ENCODE results near the gene TCF21.

TCF21 gene

GRCh38 chr6:133855276-133855990, 33.5 kb upstream of the TCF21 start:
- Histone ChIP-seq H3K27me3 (ENCODE audit: insufficient read depth, low read length, poor library complexity, severe bottlenecking) (no peaks in the 10 kb centered on the region), H3K9me3 (ENCODE audit: insufficient read depth, low read depth, low read length) (no peaks in the 10 kb centered on the region), H4K20me1 (ENCODE audit: insufficient read depth, low read length, poor library complexity, severe bottlenecking) (no peaks in the 10 kb centered on the region), H3K79me2 (ENCODE audit: insufficient read depth, low read length) (no peaks in the 10 kb centered on the region), H3K4me2 (ENCODE audit: low read depth, low read length, poor library complexity, severe bottlenecking) (no peak overlapping the region), H3F3A (ENCODE audit: low read depth) (no peaks in the 10 kb centered on the region), H3K36me3 (ENCODE audit: insufficient read depth, low read length) (no peaks in the 10 kb centered on the region), H3K9ac (ENCODE audit: low read depth, low read length, poor library complexity, severe bottlenecking) (no peak overlapping the region), H3K4me3 (ENCODE audit: low read length, poor library complexity, severe bottlenecking) (no peak overlapping the region), H3K4me1 (ENCODE audit: insufficient read depth, low read length, poor library complexity, severe bottlenecking) (no peaks in the 10 kb centered on the region), H2AFZ (ENCODE audit: low read length) (no peak overlapping the region), H3K9me2 (replicated peaks; ENCODE audit: low read depth, low read length) (no peaks in the 10 kb centered on the region)
- TF ChIP-seq EZH2phosphoT487 (IDR thresholded peaks at IDR 0.05; ENCODE audit: borderline replicate concordance): no peak
- TF ChIP-seq, protein P1, sequence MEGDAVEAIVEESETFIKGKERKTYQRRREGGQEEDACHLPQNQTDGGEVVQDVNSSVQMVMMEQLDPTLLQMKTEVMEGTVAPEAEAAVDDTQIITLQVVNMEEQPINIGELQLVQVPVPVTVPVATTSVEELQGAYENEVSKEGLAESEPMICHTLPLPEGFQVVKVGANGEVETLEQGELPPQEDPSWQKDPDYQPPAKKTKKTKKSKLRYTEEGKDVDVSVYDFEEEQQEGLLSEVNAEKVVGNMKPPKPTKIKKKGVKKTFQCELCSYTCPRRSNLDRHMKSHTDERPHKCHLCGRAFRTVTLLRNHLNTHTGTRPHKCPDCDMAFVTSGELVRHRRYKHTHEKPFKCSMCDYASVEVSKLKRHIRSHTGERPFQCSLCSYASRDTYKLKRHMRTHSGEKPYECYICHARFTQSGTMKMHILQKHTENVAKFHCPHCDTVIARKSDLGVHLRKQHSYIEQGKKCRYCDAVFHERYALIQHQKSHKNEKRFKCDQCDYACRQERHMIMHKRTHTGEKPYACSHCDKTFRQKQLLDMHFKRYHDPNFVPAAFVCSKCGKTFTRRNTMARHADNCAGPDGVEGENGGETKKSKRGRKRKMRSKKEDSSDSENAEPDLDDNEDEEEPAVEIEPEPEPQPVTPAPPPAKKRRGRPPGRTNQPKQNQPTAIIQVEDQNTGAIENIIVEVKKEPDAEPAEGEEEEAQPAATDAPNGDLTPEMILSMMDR (conservative IDR thresholded peaks at IDR 0.05; ENCODE audit: low read length): no peak

GRCh38 chr6:133855991-133856370, 32.9 kb upstream of the TCF21 start:
- TF ChIP-seq EZH2phosphoT487 (IDR thresholded peaks at IDR 0.05; ENCODE audit: borderline replicate concordance): no peak
- TF ChIP-seq, protein P1 (conservative IDR thresholded peaks at IDR 0.05; ENCODE audit: low read length): no peak
- Histone ChIP-seq H3F3A (ENCODE audit: low read depth) (no peaks in the 10 kb centered on the region), H3K4me1 (ENCODE audit: insufficient read depth, low read length, poor library complexity, severe bottlenecking) (no peaks in the 10 kb centered on the region), H3K36me3 (ENCODE audit: insufficient read depth, low read length) (no peaks in the 10 kb centered on the region), H3K9me2 (replicated peaks; ENCODE audit: low read depth, low read length) (no peaks in the 10 kb centered on the region), H4K20me1 (ENCODE audit: insufficient read depth, low read length, poor library complexity, severe bottlenecking) (no peaks in the 10 kb centered on the region), H3K79me2 (ENCODE audit: insufficient read depth, low read length) (no peaks in the 10 kb centered on the region), H3K4me3 (ENCODE audit: low read length, poor library complexity, severe bottlenecking) (no peak overlapping the region), H3K4me2 (ENCODE audit: low read depth, low read length, poor library complexity, severe bottlenecking) (no peak overlapping the region), H3K9ac (ENCODE audit: low read depth, low read length, poor library complexity, severe bottlenecking) (no peak overlapping the region), H3K9me3 (ENCODE audit: insufficient read depth, low read depth, low read length) (no peaks in the 10 kb centered on the region), H3K27me3 (ENCODE audit: insufficient read depth, low read length, poor library complexity, severe bottlenecking) (no peaks in the 10 kb centered on the region), H2AFZ (ENCODE audit: low read length) (no peak overlapping the region)

GRCh38 chr6:133856911-133857310, 32.0 kb upstream of the TCF21 start:
- H3K4me1 ChIP-seq (ENCODE audit: insufficient read depth, low read length, poor library complexity, severe bottlenecking): no peaks in the 10 kb centered on the region
- H3K4me3 ChIP-seq (ENCODE audit: low read length, poor library complexity, severe bottlenecking): no peak overlapping the region
- no peaks in the 10 kb centered on the region for H3K79me2 ChIP-seq (ENCODE audit: insufficient read depth, low read length)
- H3K4me2 ChIP-seq (ENCODE audit: low read depth, low read length, poor library complexity, severe bottlenecking): no peak overlapping the region
- H3K36me3 ChIP-seq (ENCODE audit: insufficient read depth, low read length): no peaks in the 10 kb centered on the region
- TF ChIP-seq, protein P1 (conservative IDR thresholded peaks at IDR 0.05; ENCODE audit: low read length): no peak
- no peak for TF ChIP-seq EZH2phosphoT487 (IDR thresholded peaks at IDR 0.05; ENCODE audit: borderline replicate concordance)
- H4K20me1 ChIP-seq (ENCODE audit: insufficient read depth, low read length, poor library complexity, severe bottlenecking): no peaks in the 10 kb centered on the region
- H3K9me3 ChIP-seq (ENCODE audit: insufficient read depth, low read depth, low read length): no peaks in the 10 kb centered on the region
- no peak overlapping the region for H2AFZ ChIP-seq (ENCODE audit: low read length)
- no peak overlapping the region for H3K9ac ChIP-seq (ENCODE audit: low read depth, low read length, poor library complexity, severe bottlenecking)
- H3K27me3 ChIP-seq (ENCODE audit: insufficient read depth, low read length, poor library complexity, severe bottlenecking): no peaks in the 10 kb centered on the region
- H3K9me2 ChIP-seq (replicated peaks; ENCODE audit: low read depth, low read length): no peaks in the 10 kb centered on the region
- no peaks in the 10 kb centered on the region for H3F3A ChIP-seq (ENCODE audit: low read depth)
